Kidney (tissue), 14 donors: Measurements from ENCODE around the gene TAPT1. TPM values are rescaled to one million over a fixed set of nuclear protein-coding genes. Genes with fewer than 3 reads are reported as not detected.
"Not testable (repeated sequence)": the region's sequence is repeated elsewhere in the genome, so short reads cannot be mapped to it uniquely, and the experiment has no call there.

Source experiments
- DNase-seq, 5 donors: peaks; one replicate each; pipeline ENCODE4 v3.0.0-alpha.2; 2013 to 2020
- FAIRE-seq: peaks from 2 replicates; lab custom pipeline; 2012; peaks lifted over from hg19 to GRCh38; lab: Jason Lieb, UNC
- H3K27ac ChIP-seq, 2 donors: one replicate each; pipeline ENCODE4 v1.7.0; 2013; ENCODE audit warnings: low read depth in 2 of 2, low read length in 2 of 2, inconsistent platforms in 1 of 2
- H3K27me3 ChIP-seq: one replicate; pipeline ENCODE4 v1.7.1; 2013; ENCODE audit warnings: low read length, inconsistent platforms; ENCODE audit not compliant: control insufficient read depth, insufficient read depth
- H3K36me3 ChIP-seq, 3 donors: one replicate each; pipeline versions ENCODE4 v1.7.0 to v1.7.1; 2013; ENCODE audit warnings: low read length in 3 of 3, control low read depth in 1 of 3, inconsistent platforms in 1 of 3; ENCODE audit not compliant: insufficient read depth in 3 of 3, control insufficient read depth in 2 of 3
- H3K4me1 ChIP-seq, 3 donors: one replicate each; pipeline versions ENCODE4 v1.7.0 to v1.7.1; 2013; ENCODE audit warnings: low read length in 3 of 3, inconsistent platforms in 1 of 3, low read depth in 1 of 3; ENCODE audit not compliant: control insufficient read depth in 2 of 3, insufficient read depth in 2 of 3
- H3K4me3 ChIP-seq, 3 donors: one replicate each; pipeline versions ENCODE4 v1.7.0 to v1.8.1; 2013; ENCODE audit warnings: low read length in 3 of 3, control low read depth in 1 of 3, inconsistent platforms in 1 of 3
- H3K9ac ChIP-seq, 3 donors: one replicate each; pipeline versions ENCODE4 v1.7.0 to v1.7.1; 2013; ENCODE audit warnings: low read length in 3 of 3, control low read depth in 1 of 3, inconsistent platforms in 1 of 3
- H3K9me3 ChIP-seq, 3 donors: one replicate each; pipeline versions ENCODE4 v1.7.0 to v1.7.1; 2013; ENCODE audit warnings: low read length in 3 of 3, control low read depth in 1 of 3, inconsistent platforms in 1 of 3; ENCODE audit not compliant: control insufficient read depth in 2 of 3, insufficient read depth in 1 of 3
- CTCF ChIP-seq: IDR thresholded peaks from 3 replicates; pipeline ENCODE4 v1.5.1; 2012; ENCODE audit warnings: mild to moderate bottlenecking, moderate library complexity, borderline replicate concordance; ENCODE audit not compliant: insufficient read depth; ENCODE audit errors: extremely low read depth
- intact Hi-C: fragments of 100-400 bp; cut with DNase I; formaldehyde crosslinking; loops from one replicate; pipeline ENCODE4 v1.11.1; 2022
- polyA plus RNA-seq: library from polyadenylated mRNA; stranded (reverse); fragments of 350-450 nt; fragmentation: Illumina TruSeq; extraction: RNeasy Lipid Tissue Mini Kit (QIAGEN cat#74804); gene quantifications from one replicate; pipeline ENCODE4 v1.2.3, GENCODE V29; 2014; ENCODE audit warnings: low read depth, low replicate concordance; ENCODE audit not compliant: insufficient read depth
- total RNA-seq: library from RNA; stranded (reverse); fragmentation: NEBNext Ultra II Directional; extraction: Animal tissue kit (Norgen Biotek cat#: 25700); gene quantifications from one replicate; pipeline ENCODE4 v1.2.1, GENCODE V29; 2021
- donor health status: control.
- donor health status: control.
- donor health status: control.
- donor health status: control.
- donor health status: control.
- donor health status: DM: yes; HTN: yes; CAD: no.
- donor health status: Normal renal cell carcinoma (clear cell type).

The TAPT1 gene
- total and polyA plus RNA-seq, 2 donors from 2014 or later = 20.8 to 36.8 TPM

GRCh38 chr4:16155528-16156169, 70.6 kb downstream of the TAPT1 start:
- H3K9me3 ChIP-seq = no peaks in the 10 kb centered on the region
- H3K27ac ChIP-seq = no peak overlapping the region
- intact Hi-C loops = no loop called here
- H3K9ac ChIP-seq = no peak overlapping the region
- H3K27me3 ChIP-seq = no peaks in the 10 kb centered on the region
- no peak for DNase-seq
- no peak for FAIRE-seq
- no peak for TF ChIP-seq CTCF
- H3K4me3 ChIP-seq = no peak overlapping the region
- no peaks in the 10 kb centered on the region for H3K4me1 ChIP-seq
- no peaks in the 10 kb centered on the region for H3K36me3 ChIP-seq

- intact Hi-C loops = no loop called here
- TF ChIP-seq CTCF = no peak
Measured at GRCh38 chr4:16154451-16154850, 71.8 kb downstream of the TAPT1 start.

GRCh38 chr4:16150716-16151115, 75.6 kb downstream of the TAPT1 start:
- Histone ChIP-seq H3K4me1 (no peaks in the 10 kb centered on the region), H3K27ac (no peak overlapping the region), H3K27me3 (no peaks in the 10 kb centered on the region), H3K4me3 (no peak overlapping the region), H3K9me3 (peaks cover 0 to 4% (median 0%) of the 10 kb centered on the region in 3 donors), H3K36me3 (no peaks in the 10 kb centered on the region), H3K9ac (no peak overlapping the region)
- no peak for FAIRE-seq
- intact Hi-C loops = no loop called here
- TF ChIP-seq CTCF = no peak
- no peak for DNase-seq

More at GRCh38 chr4:16154451-16154850, 71.8 kb downstream of the TAPT1 start:
- FAIRE-seq (no peak), DNase-seq (no peak)
- Histone ChIP-seq H3K4me3 (no peak overlapping the region), H3K27ac (no peak overlapping the region), H3K9ac (no peak overlapping the region), H3K27me3 (no peaks in the 10 kb centered on the region), H3K4me1 (no peaks in the 10 kb centered on the region), H3K36me3 (no peaks in the 10 kb centered on the region), H3K9me3 (no peaks in the 10 kb centered on the region)

- H3K9me3 ChIP-seq = peaks cover 0 to 14% (median 5%) of the 10 kb centered on the region in 3 donors
- intact Hi-C loops, H3K4me1 ChIP-seq, H3K27ac ChIP-seq, H3K27me3 ChIP-seq, H3K9ac ChIP-seq, FAIRE-seq, DNase-seq, H3K4me3 ChIP-seq, H3K36me3 ChIP-seq: not testable (repeated sequence)
Measured at GRCh38 chr4:16144913-16145312, 81.4 kb downstream of the TAPT1 start.
